AG08395 (cell line): Measurements from ENCODE around the gene UPF3A.
"Not testable (repeated sequence)": the region's sequence is repeated elsewhere in the genome, so short reads cannot be mapped to it uniquely, and the experiment has no call there.

Experiments
- DNase-seq: peaks from one replicate; pipeline ENCODE4 v3.0.0; 2012; ENCODE audit warnings: mixed read lengths, low spot score

Gene UPF3A

DNA sequence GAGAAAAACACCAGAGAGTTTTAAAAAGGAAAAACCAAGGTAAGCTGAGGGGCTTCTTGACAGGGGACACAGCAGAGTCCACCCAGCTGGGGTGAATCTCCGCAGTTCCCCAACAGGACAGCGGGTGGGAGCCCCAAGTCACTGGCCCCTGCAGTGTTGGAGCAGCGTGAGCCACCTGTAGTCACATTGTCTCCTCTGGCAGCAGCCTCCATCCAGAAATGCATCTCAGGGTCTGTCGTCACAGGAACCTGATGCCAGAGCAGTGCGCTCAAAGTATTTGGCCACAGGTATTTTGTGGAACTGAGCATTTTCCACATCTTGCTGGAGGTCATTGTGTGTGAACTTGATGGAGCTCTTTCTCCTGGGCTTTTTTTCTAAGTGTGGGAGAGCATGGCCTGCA is 57.6 kb downstream of the UPF3A start:
- DNase-seq, result no peak

DNA sequence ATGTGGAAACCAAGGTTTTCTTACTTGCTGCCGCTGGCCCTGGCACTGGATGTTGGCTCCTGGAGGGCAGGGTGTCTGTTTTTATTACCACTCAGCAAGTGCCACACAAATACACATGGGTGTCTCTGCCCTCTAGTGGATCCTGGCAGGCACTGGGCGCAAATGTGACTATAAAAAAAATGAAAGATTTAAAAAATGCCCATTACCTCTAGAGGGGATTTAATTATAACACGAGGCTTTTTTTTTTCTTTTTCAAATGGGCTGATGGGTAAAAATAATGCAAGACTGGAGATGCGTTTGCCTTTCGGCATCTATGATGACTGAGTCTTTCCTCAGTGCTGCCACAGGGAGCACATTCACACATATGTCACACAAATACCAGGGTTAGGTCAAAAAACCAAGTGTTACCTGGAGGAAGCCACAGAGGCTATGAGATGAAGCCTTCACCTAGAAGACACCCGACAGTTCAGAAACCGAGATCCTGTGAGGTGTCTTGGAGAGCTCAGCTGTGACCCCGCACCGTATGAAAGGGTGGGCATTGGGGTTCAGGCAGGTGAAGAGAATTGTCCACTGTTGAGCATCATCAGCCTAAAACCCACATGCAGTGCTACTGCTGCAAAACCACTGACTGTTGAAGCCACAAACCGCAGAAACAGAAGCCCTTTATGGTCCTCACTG is 58.6 kb downstream of the UPF3A start:
- peak; percentile 53 for DNase-seq

DNA sequence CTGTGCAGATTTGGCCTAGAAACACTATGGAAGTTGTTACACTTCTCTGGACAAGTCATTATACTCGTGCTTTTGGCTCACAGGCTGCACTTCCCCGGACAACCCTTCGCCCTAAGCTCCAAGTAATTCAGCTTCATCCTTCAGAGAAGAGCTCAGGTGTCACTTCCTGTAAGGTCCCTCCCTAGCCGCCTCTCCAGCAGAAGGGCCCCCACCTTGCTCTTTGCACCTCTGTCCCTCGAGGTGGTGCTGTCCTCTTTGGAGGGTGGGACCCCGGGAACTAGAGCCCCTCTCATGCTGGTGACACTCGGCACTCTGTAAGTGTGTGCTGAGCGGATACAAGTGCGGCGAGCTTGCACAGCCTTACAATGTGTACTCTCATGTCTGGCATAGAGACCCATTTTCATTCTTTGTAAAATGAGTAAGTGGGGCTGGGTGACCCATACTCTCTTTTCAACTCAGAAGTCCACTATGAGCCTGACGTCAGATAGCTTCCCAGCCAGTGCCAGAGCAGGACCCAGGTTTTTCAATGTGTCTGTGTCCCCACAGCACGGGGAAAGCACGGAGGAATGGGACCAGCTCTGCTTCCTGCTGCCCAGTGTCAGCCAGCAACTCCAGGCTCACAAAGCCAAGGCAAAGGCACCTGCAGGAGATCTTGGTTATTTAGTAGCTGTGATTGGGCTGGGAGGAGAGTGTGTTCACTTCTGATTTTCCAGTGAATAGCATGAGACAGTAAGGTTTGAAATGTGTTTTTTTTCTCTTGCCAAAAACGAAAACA is 59.8 kb downstream of the UPF3A start:
- DNase-seq, result no peak

DNA sequence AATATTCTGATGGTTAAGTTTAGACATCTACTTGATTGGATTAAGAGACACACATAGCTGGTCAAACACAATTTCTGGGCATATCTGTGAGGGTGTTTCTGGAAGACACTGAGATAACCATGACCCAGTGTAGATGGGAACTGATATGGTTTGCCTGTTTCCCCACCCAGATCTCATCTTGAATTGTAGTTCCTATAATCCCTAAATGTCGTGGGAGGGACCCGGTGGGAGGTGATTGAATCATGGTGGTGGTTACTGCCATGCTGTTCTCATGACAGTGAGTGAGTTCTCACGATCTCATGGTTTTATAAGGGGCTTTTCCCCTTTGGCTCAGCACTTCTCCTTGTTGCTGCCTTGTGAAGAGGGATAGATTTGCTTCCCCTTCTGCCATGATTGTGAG is 65.9 kb downstream of the UPF3A start:
- DNase-seq, result not testable (repeated sequence)

DNA sequence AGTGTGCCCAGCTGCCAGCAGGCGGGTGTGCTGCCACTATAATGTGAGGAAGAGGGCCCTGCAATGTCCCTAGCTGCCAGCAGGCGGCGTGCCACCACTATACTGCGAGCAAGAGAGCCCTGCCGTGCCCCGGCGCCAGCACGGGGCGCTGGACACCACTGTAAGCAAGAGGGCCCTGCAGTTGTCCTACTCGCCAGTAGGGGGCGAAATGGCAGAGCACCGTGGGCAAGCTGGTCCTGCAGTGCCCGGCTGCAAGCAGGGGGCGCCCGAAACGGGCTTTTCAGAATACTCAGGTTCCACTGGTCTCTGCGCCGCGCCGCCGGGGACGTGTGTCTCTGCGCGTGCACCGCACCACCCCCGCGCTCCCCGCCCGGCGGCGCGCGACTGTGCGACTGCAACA is 71.4 kb downstream of the UPF3A start:
- not testable (repeated sequence) for DNase-seq

DNA sequence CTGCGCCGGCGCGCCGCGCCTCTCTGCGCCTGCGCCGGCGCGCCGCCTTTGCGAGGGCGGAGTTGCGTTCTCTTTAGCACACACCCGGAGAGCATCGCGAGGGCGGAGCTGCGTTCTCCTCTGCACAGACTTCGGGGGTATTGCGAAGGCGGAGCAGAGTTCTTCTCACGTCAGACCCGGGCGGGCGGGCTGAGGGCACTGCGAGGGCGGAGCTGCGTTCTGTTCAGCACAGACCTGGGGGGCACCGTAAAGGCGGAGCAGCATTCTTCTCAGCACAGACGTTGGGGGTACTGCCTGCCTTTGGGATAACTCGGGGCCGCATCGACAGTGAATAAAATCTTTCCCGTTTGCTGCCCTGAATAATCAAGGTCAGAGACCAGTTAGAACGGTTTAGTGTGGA is 72.0 kb downstream of the UPF3A start:
- DNase-seq, result not testable (repeated sequence)
